ENCODE measurements around the gene ZNF518B. TPM values are rescaled to one million over a fixed set of nuclear protein-coding genes. Genes with fewer than 3 reads are reported as not detected.

ZNF518B gene
- total RNA-seq, 1 donor from 2014 or later: 19.0 TPM

GRCh38 chr4:10496200-10496599 is 39.0 kb upstream of the ZNF518B start:
- intact Hi-C loops (cut with DNase I): no loop called here
- no peaks in the 10 kb centered on the region for H3K36me3 ChIP-seq
- H3K4me3 ChIP-seq: no peak overlapping the region
- H3K4me1 ChIP-seq: no peaks in the 10 kb centered on the region
- no peaks in the 10 kb centered on the region for H3K9me3 ChIP-seq
- no peak for DNase-seq
- no peaks in the 10 kb centered on the region for H3K27me3 ChIP-seq
- ATAC-seq: no peak
- no peak overlapping the region for H3K27ac ChIP-seq
- no peak for TF ChIP-seq CTCF (IDR thresholded peaks at IDR 0.05)

- no peaks in the 10 kb centered on the region for H3K9me3 ChIP-seq
- no peak overlapping the region for H3K4me3 ChIP-seq
- no peak for ATAC-seq
- H3K36me3 ChIP-seq: no peaks in the 10 kb centered on the region
- no peak for DNase-seq
- H3K4me1 ChIP-seq: no peaks in the 10 kb centered on the region
- intact Hi-C loops (cut with DNase I): no loop called here
- no peak for TF ChIP-seq CTCF (IDR thresholded peaks at IDR 0.05)
- H3K27me3 ChIP-seq: no peaks in the 10 kb centered on the region
- no peak overlapping the region for H3K27ac ChIP-seq
These were observed 38.4 kb upstream of the ZNF518B start for GRCh38 chr4:10495651-10496050.

- Histone ChIP-seq H3K9me3 (no peaks in the 10 kb centered on the region), H3K27ac (no peak overlapping the region), H3K4me1 (no peaks in the 10 kb centered on the region), H3K27me3 (no peaks in the 10 kb centered on the region), H3K4me3 (no peak overlapping the region), H3K36me3 (no peaks in the 10 kb centered on the region)
- ATAC-seq: no peak
- intact Hi-C loops (cut with DNase I): no loop called here
- no peak for DNase-seq
- TF ChIP-seq CTCF (IDR thresholded peaks at IDR 0.05): no peak
These were observed 35.2 kb upstream of the ZNF518B start for GRCh38 chr4:10492464-10492863.

- no peak for DNase-seq
- intact Hi-C loops (cut with DNase I): no loop called here
- Histone ChIP-seq H3K27ac (no peak overlapping the region), H3K36me3 (no peaks in the 10 kb centered on the region), H3K9me3 (no peaks in the 10 kb centered on the region), H3K4me1 (no peaks in the 10 kb centered on the region), H3K4me3 (no peak overlapping the region), H3K27me3 (no peaks in the 10 kb centered on the region)
- TF ChIP-seq CTCF (IDR thresholded peaks at IDR 0.05): no peak
- no peak for ATAC-seq
These were observed 34.2 kb upstream of the ZNF518B start for GRCh38 chr4:10491401-10491800.

- H3K9me3 ChIP-seq: no peaks in the 10 kb centered on the region
- no peak overlapping the region for H3K4me3 ChIP-seq
- TF ChIP-seq CTCF (IDR thresholded peaks at IDR 0.05): no peak
- no peaks in the 10 kb centered on the region for H3K4me1 ChIP-seq
- no peak for DNase-seq
- H3K27ac ChIP-seq: no peak overlapping the region
- ATAC-seq: no peak
- no peaks in the 10 kb centered on the region for H3K36me3 ChIP-seq
- intact Hi-C loops (cut with DNase I): no loop called here
- H3K27me3 ChIP-seq: no peaks in the 10 kb centered on the region
These were observed 33.8 kb upstream of the ZNF518B start for GRCh38 chr4:10490996-10491395.

DNA sequence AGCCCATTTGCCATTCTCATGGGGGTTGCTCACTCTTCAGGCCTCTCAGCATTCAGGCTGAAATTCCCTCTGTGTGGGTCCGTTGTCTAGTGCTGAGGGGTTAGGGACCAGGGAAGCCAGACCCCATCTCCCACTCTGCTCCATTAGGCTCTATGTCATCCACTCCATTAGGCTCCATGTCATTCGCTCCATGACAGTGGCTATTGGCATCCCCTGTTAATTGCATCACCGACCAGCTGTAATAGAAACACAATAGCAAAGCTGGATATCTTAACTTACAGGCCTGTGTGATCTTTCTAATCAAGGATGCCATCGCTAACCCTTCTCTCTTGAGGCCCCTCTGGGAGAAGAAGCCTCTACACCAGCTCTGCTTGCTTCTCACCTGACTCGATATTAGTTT is 25.7 kb upstream of the ZNF518B start:
- H3K36me3 ChIP-seq: no peaks in the 10 kb centered on the region
- H3K27ac ChIP-seq: no peak overlapping the region
- ATAC-seq (no peak), DNase-seq (no peak)
- no peaks in the 10 kb centered on the region for H3K4me1 ChIP-seq
- no peak for TF ChIP-seq CTCF (IDR thresholded peaks at IDR 0.05)
- H3K9me3 ChIP-seq: no peaks in the 10 kb centered on the region
- H3K27me3 ChIP-seq: no peaks in the 10 kb centered on the region
- H3K4me3 ChIP-seq: no peak overlapping the region
- intact Hi-C loops (cut with DNase I): no loop called here

Measured in upper lobe of right lung (tissue), 1 donor.